ENCODE results near the gene MRPL11. TPM values are rescaled to one million over a fixed set of nuclear protein-coding genes. Genes with fewer than 3 reads are reported as not detected.

Gene MRPL11
- total and polyA plus RNA-seq, 10 of the 15 experiments (the other 5 are each of a cell fraction or from before 2014, with no cell fraction given) = 43.5 to 248 (median 109) TPM

DNA sequence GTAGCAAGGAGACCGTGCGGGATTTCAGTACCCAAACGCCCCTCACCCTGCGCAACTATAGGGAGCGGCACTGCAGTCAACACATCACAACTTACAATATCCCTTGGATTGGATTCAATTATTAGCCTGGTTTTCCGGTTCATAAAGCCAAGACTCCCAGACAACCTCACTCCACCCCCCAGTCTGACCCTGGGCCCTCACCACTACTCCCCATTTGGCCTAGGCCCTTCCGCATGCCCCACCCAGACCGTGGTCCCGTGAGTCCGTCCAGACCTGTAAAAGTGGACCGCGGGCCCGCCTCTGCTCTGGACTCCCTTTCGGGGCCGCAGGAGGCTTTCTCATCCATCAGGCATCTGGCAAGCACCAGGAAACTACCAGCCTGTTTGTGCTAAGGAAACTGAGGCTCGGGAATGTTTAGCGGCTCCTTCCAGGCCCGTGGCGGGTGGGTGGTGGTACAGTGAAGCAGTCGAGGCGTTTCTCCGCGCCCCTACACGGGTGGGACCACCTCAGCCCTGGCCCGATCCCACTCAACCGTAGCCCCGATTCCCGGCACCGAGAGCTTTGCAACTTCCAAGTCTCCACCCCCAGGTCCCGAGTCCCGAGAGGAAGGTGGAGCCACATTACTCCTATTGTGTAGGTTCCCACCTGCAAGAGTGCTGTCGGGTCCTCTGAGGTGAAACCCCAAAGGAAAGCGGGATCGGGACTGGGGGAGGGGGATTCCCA, 40.9 kb upstream of the MRPL11 start:
- WGBS (ENCODE audit: insufficient coverage, insufficient replicate concordance, low lambda C conversion rate, missing lambda C conversion rate) = 3% methylated on average over 30 of the region's 34 CpGs
- no peak for DNase-seq (ENCODE audit: low read depth, low spot score)
- H3K27ac ChIP-seq (ENCODE audit: control insufficient read depth, insufficient read depth) = peak overlapping the region; percentile 89
- peaks cover 23% of the 10 kb centered on the region for H3K79me2 ChIP-seq (ENCODE audit: control insufficient read depth, insufficient read depth, low read length)
- FAIRE-seq = no peak
- peak overlapping the region; percentile 87 for H3K4me2 ChIP-seq (ENCODE audit: control insufficient read depth, insufficient read depth)
- ChIA-PET RAD21 (ENCODE audit: unreplicated experiment) (interaction anchor here (0.6 to 3.7 kb wide), 19 partner anchors 9 to 199 kb away, joined by 3 to 23 read pairs (median 4); partner anchors contain the start of genes MRPL11, NPAS4, PELI3 and RBM4), SMC1A (ENCODE audit: uncharacterized antibody, unreplicated experiment) (interaction anchor here (0.7 to 2.7 kb wide), 15 partner anchors 13 to 199 kb away, joined by 3 to 10 read pairs (median 3); partner anchors contain the start of genes MRPL11, NPAS4 and PELI3), CTCF (interaction anchor here (0.7 to 3.6 kb wide), 32 partner anchors 9 to 232 kb away, joined by 3 to 41 read pairs (median 4); partner anchors contain the start of genes BBS1, MRPL11, NPAS4 and PELI3), POLR2A (interaction anchor here (0.7 to 1.7 kb wide), 8 partner anchors 13 to 198 kb away, joined by 3 to 8 read pairs (median 6); partner anchors contain the start of genes MRPL11, PELI3, RBM4B and SLC29A2)
- ATAC-seq = peak; percentile 13
- in situ Hi-C loops (cut with MboI) (no loop called here), intact Hi-C loops (cut with micrococcal nuclease; ENCODE audit: unreplicated experiment) (loop anchor here (1.0 to 2.0 kb wide), 3 partner anchors 40 to 197 kb away; partner anchors contain the start of gene RBM4B)
- peak overlapping the region; percentile 55 for H2AFZ ChIP-seq (ENCODE audit: control insufficient read depth, low read depth, low read length)
- peak overlapping the region; percentile 95 for H3K9ac ChIP-seq (ENCODE audit: control insufficient read depth, insufficient read depth, low read length)
- no peaks in the 10 kb centered on the region for H3K27me3 ChIP-seq (replicated peaks in 1 of 2; ENCODE audit: control insufficient read depth in 2 of 2, insufficient read depth in 2 of 2, low read length in 1 of 2)
- BruUV-seq (replicated peaks) = TSS peak; percentile 95
- H3K4me3 ChIP-seq = peak overlapping the region; percentile 95
- no peaks in the 10 kb centered on the region for H3K9me3 ChIP-seq (replicated peaks; ENCODE audit: control insufficient read depth, insufficient read depth, low read length)
- peaks cover 6% of the 10 kb centered on the region for H3K4me1 ChIP-seq (ENCODE audit: control insufficient read depth, insufficient read depth, low read length)
- H3K36me3 ChIP-seq (ENCODE audit: control insufficient read depth in 2 of 2, insufficient read depth in 2 of 2, low read length in 1 of 2) = peaks cover 0 to 2% of the 10 kb centered on the region in 2 experiments; a peak in 1 of 4 replicates
- TF ChIP-seq ASH2L (IDR thresholded peaks at IDR 0.05; ENCODE audit: borderline replicate concordance, low read depth) = no peak
- TF ChIP-seq, protein P1, sequence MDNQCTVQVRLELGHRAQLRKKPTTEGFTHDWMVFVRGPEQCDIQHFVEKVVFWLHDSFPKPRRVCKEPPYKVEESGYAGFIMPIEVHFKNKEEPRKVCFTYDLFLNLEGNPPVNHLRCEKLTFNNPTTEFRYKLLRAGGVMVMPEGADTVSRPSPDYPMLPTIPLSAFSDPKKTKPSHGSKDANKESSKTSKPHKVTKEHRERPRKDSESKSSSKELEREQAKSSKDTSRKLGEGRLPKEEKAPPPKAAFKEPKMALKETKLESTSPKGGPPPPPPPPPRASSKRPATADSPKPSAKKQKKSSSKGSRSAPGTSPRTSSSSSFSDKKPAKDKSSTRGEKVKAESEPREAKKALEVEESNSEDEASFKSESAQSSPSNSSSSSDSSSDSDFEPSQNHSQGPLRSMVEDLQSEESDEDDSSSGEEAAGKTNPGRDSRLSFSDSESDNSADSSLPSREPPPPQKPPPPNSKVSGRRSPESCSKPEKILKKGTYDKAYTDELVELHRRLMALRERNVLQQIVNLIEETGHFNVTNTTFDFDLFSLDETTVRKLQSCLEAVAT (IDR thresholded peaks at IDR 0.05) = 0 out of 2 replicates have a peak, but pooled peaks have one; percentile 8
- TF ChIP-seq IRF4 (IDR thresholded peaks at IDR 0.05; ENCODE audit: low read depth, low read length) = peak; percentile 12; the same call in 1 of the 2 replicates
- peak in 1 of 2 experiments; percentile 37; a peak in 1 of 4 replicates for TF ChIP-seq IKZF2 (IDR thresholded peaks at IDR 0.05)
- TF ChIP-seq ZNF24 (IDR thresholded peaks at IDR 0.05) = 0 out of 2 replicates have a peak, but pooled peaks have one; percentile 7
- TF ChIP-seq BHLHE40 (IDR thresholded peaks at IDR 0.05; ENCODE audit: borderline replicate concordance in 1 of 2, low read depth in 2 of 2, low read length in 1 of 2) = peak in 1 of 2 experiments; percentile 8; a peak in 1 of 4 replicates
- no peaks in the 10 kb centered on the region for H4K20me1 ChIP-seq (ENCODE audit: control insufficient read depth, insufficient read depth)

All from GM12878 (cell line).